Psoas muscle (tissue), 8 donors: ENCODE measurements around the gene CCDC188. TPM values are rescaled to one million over a fixed set of nuclear protein-coding genes. Genes with fewer than 3 reads are reported as not detected.

Source experiments
- ATAC-seq, 4 donors: fragments of 200-7000 bp; cut with Tn5 transposase; one replicate each; pipeline ENCODE4 v1.9.1; 2020; ENCODE audit warnings: moderate library complexity in 3 of 4, mild to moderate bottlenecking in 2 of 4
- DNase-seq, 2 donors: peaks; one replicate each; pipeline ENCODE4 v3.0.0-alpha.2; 2020
- H3K27ac ChIP-seq: fragments of 200-600 bp; one replicate; pipeline ENCODE4 v1.8.0; 2022
- H3K27me3 ChIP-seq, 3 donors: fragments of 200-600 bp in 1 of 3; one replicate each; pipeline versions ENCODE4 v1.6.1 to v1.8.0; 2013 to 2022; ENCODE audit warnings: low read length in 2 of 3, mild to moderate bottlenecking in 2 of 3, moderate library complexity in 1 of 3; ENCODE audit not compliant: insufficient read depth in 3 of 3
- H3K36me3 ChIP-seq, 2 donors: fragments of 200-600 bp in 1 of 2; one replicate each; pipeline versions ENCODE4 v1.6.1 to v1.8.0; 2013 to 2022; ENCODE audit warnings: low read depth in 1 of 2, mild to moderate bottlenecking in 1 of 2, moderate library complexity in 1 of 2; ENCODE audit not compliant: insufficient read depth in 1 of 2
- H3K4me1 ChIP-seq: fragments of 200-600 bp; one replicate; pipeline ENCODE4 v1.8.0; 2022
- H3K4me3 ChIP-seq: fragments of 200-600 bp; one replicate; pipeline ENCODE4 v1.8.0; 2022; ENCODE audit warnings: mild to moderate bottlenecking
- H3K9me3 ChIP-seq: fragments of 200-600 bp; one replicate; pipeline ENCODE4 v1.8.0; 2022
- CTCF ChIP-seq: fragments of 200-600 bp; IDR thresholded peaks from one replicate; pipeline ENCODE4 v1.8.0; 2022; ENCODE audit warnings: antibody characterized with exemption
- WGBS, 3 donors: extraction: QIAGEN DNeasy Blood & Tissue Kit; methylation state at CpG; one replicate each; pipeline versions ENCODE4 v1.1.6 to v1.1.7; 2013; 5-methylcytosine and 5-hydroxymethylcytosine counted together
- intact Hi-C, 2 donors: fragments of 100-400 bp; cut with DNase I; formaldehyde crosslinking; loops; one replicate each; pipeline versions ENCODE4 v1.11.0 to v1.14.2; 2022
- polyA plus RNA-seq, 3 donors: library from polyadenylated mRNA; stranded (reverse); fragments of 200-250 nt; gene quantifications; one replicate each; pipeline ENCODE4 v1.2.3, GENCODE V29; 2013
- total RNA-seq, 4 donors: library from RNA; stranded (reverse); fragmentation: NEBNext Ultra II Directional in 2 of 4; extraction: Animal tissue kit (Norgen Biotek cat#: 25700) in 2 of 4; gene quantifications; one replicate each; pipeline versions ENCODE4 v1.2.1 to v1.2.4, GENCODE V29; 2021 to 2023
- donor health status: healthy with polysubstance abuse.
- donor health status: DM: no; HTN: no; CAD: no; lungs with moderate emphysema.
- donor health status: Bipolar disorder and iron deficiency.
- donor health status: healthy.
- donor health status: DM: yes; HTN: yes; CAD: no.
- donor health status: DM: no; HTN: no; CAD: no.
- donor health status: DM: no; HTN: no; CAD: no.
- donor health status: DM: yes; HTN: yes; CAD: no.

CCDC188 gene
- total and polyA plus RNA-seq, 7 donors = 0.09 to 0.38 (median 0.17) TPM; not detected in 2

- no peaks in the 10 kb centered on the region for H3K27me3 ChIP-seq
- no peak overlapping the region for H3K27ac ChIP-seq
- TF ChIP-seq CTCF = no peak
- DNase-seq (no peak), ATAC-seq (no peak)
- intact Hi-C loops = loop anchor here in 1 of 2 donors (2.0 kb wide), 1 partner anchor 129 kb away; no protein-coding TSS in a partner anchor
- no peaks in the 10 kb centered on the region for H3K36me3 ChIP-seq
- H3K4me1 ChIP-seq = no peaks in the 10 kb centered on the region
- no peak overlapping the region for H3K4me3 ChIP-seq
- 59 to 70% (median 64%) methylated on average over 7 of the region's 7 CpGs for WGBS, 3 donors
- H3K9me3 ChIP-seq = no peaks in the 10 kb centered on the region
Measured at GRCh38 chr22:20156042-20156389, 5.2 kb upstream of the CCDC188 start.

GRCh38 chr22:20155330-20156041 is 4.6 kb upstream of the CCDC188 start:
- peak in 3 of 4 donors; percentile 19 to 24 (median 24) for ATAC-seq
- Histone ChIP-seq H3K27ac (no peak overlapping the region), H3K36me3 (no peaks in the 10 kb centered on the region), H3K9me3 (no peaks in the 10 kb centered on the region), H3K4me3 (no peak overlapping the region), H3K27me3 (no peaks in the 10 kb centered on the region), H3K4me1 (no peaks in the 10 kb centered on the region)
- no peak for TF ChIP-seq CTCF
- peak; percentile 55 to 72 for DNase-seq
- intact Hi-C loops = loop anchor here in 1 of 2 donors (2.0 kb wide), 1 partner anchor 129 kb away; no protein-coding TSS in a partner anchor
- 34 to 51% (median 42%) methylated on average over 30 of the region's 30 CpGs for WGBS, 3 donors

GRCh38 chr22:20154602-20155187 is 3.8 kb upstream of the CCDC188 start:
- intact Hi-C loops = loop anchor here in 1 of 2 donors (5.0 kb wide), 1 partner anchor 453 kb away; no protein-coding TSS in a partner anchor
- no peaks in the 10 kb centered on the region for H3K36me3 ChIP-seq
- H3K4me1 ChIP-seq = no peaks in the 10 kb centered on the region
- DNase-seq (no peak), ATAC-seq (no peak)
- 45 to 68% (median 55%) methylated on average over 10 to 14 of the region's 14 CpGs for WGBS, 3 donors
- H3K4me3 ChIP-seq = no peak overlapping the region
- TF ChIP-seq CTCF = no peak
- H3K9me3 ChIP-seq = no peaks in the 10 kb centered on the region
- H3K27me3 ChIP-seq = no peaks in the 10 kb centered on the region
- no peak overlapping the region for H3K27ac ChIP-seq

GRCh38 chr22:20153945-20154344 is 3.1 kb upstream of the CCDC188 start:
- no peak for TF ChIP-seq CTCF
- no peak for DNase-seq
- ATAC-seq = no peak
- Histone ChIP-seq H3K36me3 (no peaks in the 10 kb centered on the region), H3K9me3 (no peaks in the 10 kb centered on the region), H3K27ac (no peak overlapping the region), H3K27me3 (no peaks in the 10 kb centered on the region), H3K4me1 (no peaks in the 10 kb centered on the region), H3K4me3 (no peak overlapping the region)
- WGBS, 3 donors = 62 to 64% (median 62%) methylated on average over 16 of the region's 16 CpGs
- intact Hi-C loops = loop anchor here in 1 of 2 donors (5.0 kb wide), 1 partner anchor 453 kb away; no protein-coding TSS in a partner anchor
